IPS-20b (cell line): ENCODE measurements around the gene BCL2A1.
A peak's percentile ranks its signal among the peaks of the same experiment; 100 is the strongest.

Experiments used
- H3K27ac ChIP-seq: one replicate; pipeline ENCODE4 v1.5.1; 2013; ENCODE audit warnings: low read length
- H3K27me3 ChIP-seq: 2 replicates; pipeline ENCODE4 v1.6.1; 2013; ENCODE audit warnings: mild to moderate bottlenecking, low read length, inconsistent platforms; ENCODE audit not compliant: insufficient read depth
- H3K36me3 ChIP-seq: 2 replicates; pipeline ENCODE4 v1.6.1; 2013; ENCODE audit warnings: low read depth, mild to moderate bottlenecking, inconsistent platforms, low read length, moderate library complexity; ENCODE audit not compliant: insufficient read depth
- H3K4me1 ChIP-seq: 2 replicates; pipeline ENCODE4 v1.6.1; 2013; ENCODE audit warnings: mild to moderate bottlenecking, control low read depth, inconsistent platforms, low read length, moderate library complexity; ENCODE audit not compliant: insufficient read depth
- H3K4me3 ChIP-seq: 2 replicates; pipeline ENCODE4 v1.5.1; 2013; ENCODE audit warnings: mild to moderate bottlenecking, low read length, inconsistent platforms
- H3K9ac ChIP-seq: 2 replicates; pipeline ENCODE4 v1.6.1; 2013; ENCODE audit warnings: low read depth, mild to moderate bottlenecking, inconsistent platforms, low read length, moderate library complexity
- H3K9me3 ChIP-seq: 2 replicates; pipeline ENCODE4 v1.6.1; 2013; ENCODE audit warnings: mild to moderate bottlenecking, low read depth, low read length, inconsistent platforms; ENCODE audit not compliant: insufficient read depth

Gene BCL2A1

DNA sequence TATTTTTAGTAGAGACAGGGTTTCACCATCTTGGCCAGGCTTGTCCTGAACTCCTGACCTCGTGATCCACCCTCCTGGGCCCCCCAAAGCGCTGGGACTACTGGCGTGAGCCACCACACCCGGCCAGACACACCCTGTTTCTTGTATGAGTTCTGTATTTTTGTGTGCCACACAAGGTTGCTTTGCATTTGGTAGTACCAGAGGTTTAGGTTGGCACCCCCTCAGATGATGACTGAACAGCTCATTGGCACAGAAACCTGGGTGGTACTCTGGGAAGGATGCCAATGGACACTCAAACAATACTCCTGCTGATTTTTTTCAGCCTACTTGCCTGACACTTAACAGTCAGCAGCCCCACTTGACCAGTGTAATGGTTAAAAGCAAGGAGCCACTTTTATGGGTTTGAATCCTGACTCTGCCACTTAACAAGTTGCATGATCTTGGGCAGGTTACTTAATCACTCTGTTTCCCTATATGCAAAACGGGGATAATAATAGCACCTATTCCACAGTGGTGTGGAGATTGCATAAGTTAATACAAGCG is 39.2 kb upstream of the BCL2A1 start:
- no peaks in the 10 kb centered on the region for H3K36me3 ChIP-seq
- H3K9ac ChIP-seq = no peak overlapping the region
- no peak overlapping the region for H3K27ac ChIP-seq
- no peaks in the 10 kb centered on the region for H3K9me3 ChIP-seq
- H3K4me3 ChIP-seq = no peak overlapping the region
- H3K27me3 ChIP-seq = no peaks in the 10 kb centered on the region
- no peaks in the 10 kb centered on the region for H3K4me1 ChIP-seq

GRCh38 chr15:80007532-80007931 is 36.5 kb upstream of the BCL2A1 start:
- Histone ChIP-seq H3K27ac (no peak overlapping the region), H3K4me1 (no peaks in the 10 kb centered on the region), H3K9ac (no peak overlapping the region), H3K9me3 (no peaks in the 10 kb centered on the region), H3K4me3 (no peak overlapping the region), H3K27me3 (no peaks in the 10 kb centered on the region), H3K36me3 (no peaks in the 10 kb centered on the region)

- Histone ChIP-seq H3K36me3 (no peaks in the 10 kb centered on the region), H3K9me3 (no peaks in the 10 kb centered on the region), H3K4me1 (no peaks in the 10 kb centered on the region), H3K27me3 (no peaks in the 10 kb centered on the region), H3K9ac (no peak overlapping the region), H3K27ac (no peak overlapping the region), H3K4me3 (no peak overlapping the region)
Measured at GRCh38 chr15:80006946-80007345, 36.0 kb upstream of the BCL2A1 start.

GRCh38 chr15:80003934-80004472 is 33.0 kb upstream of the BCL2A1 start:
- no peaks in the 10 kb centered on the region for H3K4me1 ChIP-seq
- no peak overlapping the region for H3K4me3 ChIP-seq
- no peaks in the 10 kb centered on the region for H3K36me3 ChIP-seq
- no peaks in the 10 kb centered on the region for H3K27me3 ChIP-seq
- H3K27ac ChIP-seq = no peak overlapping the region
- no peak overlapping the region for H3K9ac ChIP-seq
- H3K9me3 ChIP-seq = no peaks in the 10 kb centered on the region; the same call in 1 of the 2 replicates

DNA sequence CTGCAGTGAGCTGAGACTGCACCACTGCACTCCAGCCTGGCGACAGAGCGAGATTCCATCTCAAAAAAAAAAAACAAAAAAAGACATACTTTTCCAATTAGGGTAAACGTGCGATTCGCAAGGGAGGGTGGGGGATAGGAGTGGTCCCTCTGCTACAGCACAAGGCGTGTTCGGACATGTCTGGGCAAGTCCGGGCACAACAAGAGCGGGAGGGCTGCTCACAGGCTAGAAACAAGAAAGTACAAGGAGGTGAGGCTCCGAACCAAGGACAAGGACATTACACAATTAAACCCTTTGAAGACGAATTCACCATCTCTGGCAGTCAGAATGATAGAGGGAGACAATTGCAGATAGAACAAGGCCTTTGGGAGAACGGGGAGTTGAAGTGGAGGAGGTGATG is 32.2 kb upstream of the BCL2A1 start:
- Histone ChIP-seq H3K4me1 (no peaks in the 10 kb centered on the region), H3K27me3 (no peaks in the 10 kb centered on the region), H3K4me3 (no peak overlapping the region), H3K9me3 (no peaks in the 10 kb centered on the region; the same call in 1 of the 2 replicates), H3K36me3 (no peaks in the 10 kb centered on the region), H3K27ac (peak overlapping the region; percentile 47), H3K9ac (no peak overlapping the region)

GRCh38 chr15:80002267-80002666 is 31.3 kb upstream of the BCL2A1 start:
- H3K36me3 ChIP-seq = no peaks in the 10 kb centered on the region
- H3K9ac ChIP-seq = no peak overlapping the region
- H3K27me3 ChIP-seq = no peaks in the 10 kb centered on the region
- H3K4me1 ChIP-seq = no peaks in the 10 kb centered on the region
- no peak overlapping the region for H3K27ac ChIP-seq
- H3K9me3 ChIP-seq = no peaks in the 10 kb centered on the region; the same call in 1 of the 2 replicates
- H3K4me3 ChIP-seq = no peak overlapping the region

GRCh38 chr15:79994615-79995014 is 23.6 kb upstream of the BCL2A1 start:
- Histone ChIP-seq H3K27me3 (no peaks in the 10 kb centered on the region; the same call in 1 of the 2 replicates), H3K36me3 (no peaks in the 10 kb centered on the region), H3K4me3 (no peak overlapping the region), H3K4me1 (no peaks in the 10 kb centered on the region), H3K27ac (no peak overlapping the region), H3K9ac (no peak overlapping the region), H3K9me3 (no peaks in the 10 kb centered on the region)

DNA sequence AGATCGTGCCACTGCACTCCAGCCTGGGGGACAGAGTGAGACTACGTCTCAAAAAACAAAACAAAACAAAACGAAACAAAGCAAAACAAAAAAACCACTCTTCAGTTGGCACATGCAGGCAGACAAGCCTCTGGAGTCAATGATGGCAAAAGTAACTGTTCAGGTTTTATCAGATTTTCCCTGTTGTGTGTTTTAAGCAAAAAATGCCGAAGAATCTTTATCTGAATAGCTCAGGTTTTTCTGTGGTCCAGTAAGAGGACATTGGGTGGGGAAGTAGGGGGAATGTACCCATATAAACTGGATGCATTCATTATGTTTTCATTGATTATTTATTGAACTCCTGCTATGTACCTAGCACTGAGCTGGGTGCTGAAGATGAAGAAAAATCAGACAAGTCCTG is 20.8 kb upstream of the BCL2A1 start:
- H3K4me3 ChIP-seq = no peak overlapping the region
- no peaks in the 10 kb centered on the region; the same call in 1 of the 2 replicates for H3K27me3 ChIP-seq
- no peaks in the 10 kb centered on the region for H3K4me1 ChIP-seq
- H3K9me3 ChIP-seq = no peaks in the 10 kb centered on the region
- H3K36me3 ChIP-seq = no peaks in the 10 kb centered on the region
- no peak overlapping the region for H3K9ac ChIP-seq
- H3K27ac ChIP-seq = no peak overlapping the region

DNA sequence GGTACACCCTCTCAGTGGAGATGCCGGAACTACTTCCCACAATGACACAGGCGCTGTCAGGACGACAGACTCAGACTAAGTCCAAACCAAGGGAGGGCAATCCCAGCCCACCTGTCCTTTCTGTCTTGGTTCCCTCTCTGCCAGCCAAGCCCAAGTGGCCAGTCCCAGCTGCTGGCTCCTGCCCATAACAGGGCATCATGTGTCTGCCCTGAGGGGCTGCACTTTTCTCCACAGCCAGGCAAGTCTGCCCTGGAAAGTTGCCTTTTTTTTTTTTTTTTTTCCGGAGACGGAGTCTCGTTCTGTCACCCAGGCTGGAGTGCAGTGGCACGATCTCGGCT is 20.0 kb upstream of the BCL2A1 start:
- no peaks in the 10 kb centered on the region for H3K4me1 ChIP-seq
- H3K9me3 ChIP-seq = no peaks in the 10 kb centered on the region
- H3K9ac ChIP-seq = no peak overlapping the region
- H3K4me3 ChIP-seq = no peak overlapping the region
- no peak overlapping the region for H3K27ac ChIP-seq
- H3K36me3 ChIP-seq = no peaks in the 10 kb centered on the region
- H3K27me3 ChIP-seq = no peaks in the 10 kb centered on the region; the same call in 1 of the 2 replicates

- H3K4me3 ChIP-seq = no peak overlapping the region
- no peak overlapping the region for H3K27ac ChIP-seq
- H3K36me3 ChIP-seq = no peaks in the 10 kb centered on the region
- H3K27me3 ChIP-seq = no peaks in the 10 kb centered on the region; the same call in 1 of the 2 replicates
- H3K9me3 ChIP-seq = no peaks in the 10 kb centered on the region
- H3K9ac ChIP-seq = no peak overlapping the region
- no peaks in the 10 kb centered on the region for H3K4me1 ChIP-seq
Measured at GRCh38 chr15:79990280-79990996, 19.4 kb upstream of the BCL2A1 start.

GRCh38 chr15:79989682-79990081 is 18.7 kb upstream of the BCL2A1 start:
- Histone ChIP-seq H3K4me3 (no peak overlapping the region), H3K27ac (no peak overlapping the region), H3K36me3 (no peaks in the 10 kb centered on the region), H3K9ac (no peak overlapping the region), H3K9me3 (no peaks in the 10 kb centered on the region), H3K4me1 (no peaks in the 10 kb centered on the region), H3K27me3 (no peaks in the 10 kb centered on the region; the same call in 1 of the 2 replicates)

DNA sequence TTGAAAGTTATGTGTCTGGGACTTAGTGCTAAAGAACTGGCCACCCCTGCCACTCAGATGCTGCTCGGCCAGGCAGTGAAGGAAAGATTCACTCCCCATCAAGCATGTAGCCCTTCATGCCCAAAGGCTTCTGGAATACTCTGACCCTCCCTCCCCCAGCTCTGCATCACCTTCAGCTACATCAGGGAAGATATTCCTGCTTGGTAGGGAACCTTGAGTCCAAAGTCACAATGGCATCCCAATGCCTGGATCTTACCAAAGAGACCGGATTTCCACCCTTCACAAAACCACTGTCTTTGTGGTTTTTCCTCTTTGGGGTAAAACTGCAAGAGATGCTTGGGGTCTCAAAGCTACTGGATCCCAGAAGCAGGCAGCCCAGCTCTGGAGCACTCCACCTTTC is 18.2 kb upstream of the BCL2A1 start:
- no peak overlapping the region for H3K9ac ChIP-seq
- no peak overlapping the region for H3K27ac ChIP-seq
- H3K4me3 ChIP-seq = no peak overlapping the region
- no peaks in the 10 kb centered on the region for H3K9me3 ChIP-seq
- no peaks in the 10 kb centered on the region for H3K4me1 ChIP-seq
- H3K27me3 ChIP-seq = no peaks in the 10 kb centered on the region; the same call in 1 of the 2 replicates
- no peaks in the 10 kb centered on the region for H3K36me3 ChIP-seq
